C4-2B (cell line): ENCODE data around the gene AFAP1L1.
A peak's percentile ranks its signal among the peaks of the same experiment; 100 is the strongest.

ENCODE experiments used
- H3K27ac ChIP-seq: fragments of 450-650 bp; 2 replicates; pipeline ENCODE4 v1.5.1; 2017
- ZFX ChIP-seq: fragments of 450-650 bp; IDR thresholded peaks from 2 replicates; pipeline ENCODE4 v1.6.1; 2017
- TF ChIP-seq, protein P1 (sequence below): fragments of 450-650 bp; conservative IDR thresholded peaks from 2 replicates; pipeline ENCODE4 v1.5.1; 2017; ENCODE audit warnings: mild to moderate bottlenecking

The AFAP1L1 gene

DNA sequence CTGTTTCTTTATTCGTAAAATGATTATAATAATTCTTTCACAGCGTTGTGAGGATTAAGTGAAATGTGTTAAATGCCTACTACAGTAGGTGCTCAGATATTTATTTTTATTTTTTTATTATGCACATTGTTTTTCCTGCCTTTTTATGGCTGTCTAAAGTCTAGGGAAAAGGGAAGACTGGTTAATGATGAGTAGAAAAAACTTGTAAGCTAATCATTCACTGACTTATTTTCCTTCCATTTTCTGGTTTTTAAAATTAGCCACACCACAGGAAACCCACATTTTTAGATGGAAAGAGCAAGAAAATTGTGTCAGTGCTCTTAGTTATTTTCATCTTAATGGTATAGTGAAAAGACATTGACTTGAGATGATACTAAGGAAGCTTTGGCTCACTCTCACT is 82.3 kb downstream of the AFAP1L1 start:
- no peak overlapping the region for H3K27ac ChIP-seq
- TF ChIP-seq, protein P1, sequence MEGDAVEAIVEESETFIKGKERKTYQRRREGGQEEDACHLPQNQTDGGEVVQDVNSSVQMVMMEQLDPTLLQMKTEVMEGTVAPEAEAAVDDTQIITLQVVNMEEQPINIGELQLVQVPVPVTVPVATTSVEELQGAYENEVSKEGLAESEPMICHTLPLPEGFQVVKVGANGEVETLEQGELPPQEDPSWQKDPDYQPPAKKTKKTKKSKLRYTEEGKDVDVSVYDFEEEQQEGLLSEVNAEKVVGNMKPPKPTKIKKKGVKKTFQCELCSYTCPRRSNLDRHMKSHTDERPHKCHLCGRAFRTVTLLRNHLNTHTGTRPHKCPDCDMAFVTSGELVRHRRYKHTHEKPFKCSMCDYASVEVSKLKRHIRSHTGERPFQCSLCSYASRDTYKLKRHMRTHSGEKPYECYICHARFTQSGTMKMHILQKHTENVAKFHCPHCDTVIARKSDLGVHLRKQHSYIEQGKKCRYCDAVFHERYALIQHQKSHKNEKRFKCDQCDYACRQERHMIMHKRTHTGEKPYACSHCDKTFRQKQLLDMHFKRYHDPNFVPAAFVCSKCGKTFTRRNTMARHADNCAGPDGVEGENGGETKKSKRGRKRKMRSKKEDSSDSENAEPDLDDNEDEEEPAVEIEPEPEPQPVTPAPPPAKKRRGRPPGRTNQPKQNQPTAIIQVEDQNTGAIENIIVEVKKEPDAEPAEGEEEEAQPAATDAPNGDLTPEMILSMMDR, result no peak
- no peak for TF ChIP-seq ZFX

GRCh38 chr5:149355688-149356087 is 84.0 kb downstream of the AFAP1L1 start:
- no peak for TF ChIP-seq ZFX
- TF ChIP-seq, protein P1, result no peak

GRCh38 chr5:149356391-149356790 is 84.7 kb downstream of the AFAP1L1 start:
- TF ChIP-seq, protein P1, result no peak
- no peak for TF ChIP-seq ZFX
- H3K27ac ChIP-seq, result no peak overlapping the region

More at GRCh38 chr5:149355688-149356087, 84.0 kb downstream of the AFAP1L1 start:
- H3K27ac ChIP-seq, result no peak overlapping the region

GRCh38 chr5:149357370-149358293 is 86.0 kb downstream of the AFAP1L1 start, which contains the start of gene PCYOX1L:
Gene PCYOX1L (plus strand): TSS chr5:149358046. CDS start chr5:149358069, 23 bp downstream.
- peak within 1 kb of the TSS; percentile 85 for H3K27ac ChIP-seq
- TF ChIP-seq, protein P1, result no peak
- no peak for TF ChIP-seq ZFX

- H3K27ac ChIP-seq, result peak overlapping the region; percentile 85
These were observed 86.6 kb downstream of the AFAP1L1 start for GRCh38 chr5:149358294-149358651.

DNA sequence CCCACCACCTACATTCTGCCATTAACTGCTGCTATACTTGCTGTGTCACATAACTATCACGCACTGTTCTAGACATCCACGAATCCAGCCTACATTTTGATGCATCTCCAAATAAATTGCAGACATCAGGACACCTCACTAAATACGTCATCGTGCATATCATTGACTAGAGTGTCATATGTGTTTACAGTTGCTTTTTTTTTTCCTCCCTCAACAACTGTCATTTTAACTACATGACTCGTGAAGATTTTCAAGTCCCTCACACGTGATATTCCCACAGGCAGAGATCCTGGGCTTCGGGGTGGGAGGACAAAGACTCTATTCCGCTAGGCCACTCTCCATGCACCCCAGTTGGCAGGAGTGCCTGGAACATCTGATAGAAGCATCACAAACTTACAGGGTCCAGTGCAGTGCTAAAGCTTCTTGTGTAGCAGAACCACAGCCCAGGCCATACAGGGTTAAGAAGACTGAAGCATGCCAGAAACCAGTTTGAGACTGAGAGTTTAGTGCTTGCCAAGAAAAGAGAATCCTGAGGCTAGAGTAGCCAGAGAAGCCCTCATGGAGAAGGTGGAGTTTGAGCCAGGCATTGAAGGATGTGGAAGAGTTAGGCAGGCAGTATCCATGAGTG is 87.3 kb downstream of the AFAP1L1 start:
- H3K27ac ChIP-seq, result peak overlapping the region; percentile 85; the same call in 1 of the 2 replicates
- TF ChIP-seq, protein P1, result no peak
- TF ChIP-seq ZFX, result no peak

More at GRCh38 chr5:149358294-149358651, 86.6 kb downstream of the AFAP1L1 start:
- no peak for TF ChIP-seq ZFX
- TF ChIP-seq, protein P1, result no peak

GRCh38 chr5:149360272-149360671 is 88.6 kb downstream of the AFAP1L1 start:
- H3K27ac ChIP-seq, result no peak overlapping the region
- TF ChIP-seq, protein P1, result no peak
- no peak for TF ChIP-seq ZFX
